ENCODE measurements around the gene RARB. TPM values are rescaled to one million over a fixed set of nuclear protein-coding genes. Genes with fewer than 3 reads are reported as not detected.
A peak's percentile ranks its signal among the peaks of the same experiment; 100 is the strongest.

RARB gene
- total and polyA plus RNA-seq, 2 experiments from 2014 or later, result 0.14 to 0.42 TPM

DNA sequence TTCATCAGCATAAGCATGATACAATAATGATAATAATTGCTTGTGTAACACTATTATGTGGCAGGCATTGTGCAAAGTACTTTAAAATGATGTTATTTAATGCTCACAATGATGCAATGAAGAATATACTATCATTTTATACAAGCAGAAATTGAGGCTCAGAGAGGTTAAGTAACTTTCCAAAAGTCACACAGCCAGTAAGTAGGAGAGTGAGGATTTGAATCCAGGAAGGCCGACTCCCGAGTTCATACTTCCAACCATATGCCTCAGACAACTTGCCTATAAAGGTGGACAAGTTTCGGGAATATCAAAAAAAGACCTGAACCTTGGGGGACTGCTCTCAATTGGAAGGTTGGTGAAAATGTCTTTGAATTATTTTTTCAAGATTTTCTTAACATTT lies 19.9 kb downstream of the RARB start (continued):
- TF ChIP-seq, protein P1, sequence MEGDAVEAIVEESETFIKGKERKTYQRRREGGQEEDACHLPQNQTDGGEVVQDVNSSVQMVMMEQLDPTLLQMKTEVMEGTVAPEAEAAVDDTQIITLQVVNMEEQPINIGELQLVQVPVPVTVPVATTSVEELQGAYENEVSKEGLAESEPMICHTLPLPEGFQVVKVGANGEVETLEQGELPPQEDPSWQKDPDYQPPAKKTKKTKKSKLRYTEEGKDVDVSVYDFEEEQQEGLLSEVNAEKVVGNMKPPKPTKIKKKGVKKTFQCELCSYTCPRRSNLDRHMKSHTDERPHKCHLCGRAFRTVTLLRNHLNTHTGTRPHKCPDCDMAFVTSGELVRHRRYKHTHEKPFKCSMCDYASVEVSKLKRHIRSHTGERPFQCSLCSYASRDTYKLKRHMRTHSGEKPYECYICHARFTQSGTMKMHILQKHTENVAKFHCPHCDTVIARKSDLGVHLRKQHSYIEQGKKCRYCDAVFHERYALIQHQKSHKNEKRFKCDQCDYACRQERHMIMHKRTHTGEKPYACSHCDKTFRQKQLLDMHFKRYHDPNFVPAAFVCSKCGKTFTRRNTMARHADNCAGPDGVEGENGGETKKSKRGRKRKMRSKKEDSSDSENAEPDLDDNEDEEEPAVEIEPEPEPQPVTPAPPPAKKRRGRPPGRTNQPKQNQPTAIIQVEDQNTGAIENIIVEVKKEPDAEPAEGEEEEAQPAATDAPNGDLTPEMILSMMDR (conservative IDR thresholded peaks at IDR 0.05; ENCODE audit: low read depth in 2 of 2), result no peak
- TF ChIP-seq POLR2AphosphoS5 (IDR thresholded peaks at IDR 0.05; ENCODE audit: low read depth), result no peak
- TF ChIP-seq CREB1 (CRISPR knock-in tag; IDR thresholded peaks at IDR 0.05; ENCODE audit: low read depth), result no peak

DNA sequence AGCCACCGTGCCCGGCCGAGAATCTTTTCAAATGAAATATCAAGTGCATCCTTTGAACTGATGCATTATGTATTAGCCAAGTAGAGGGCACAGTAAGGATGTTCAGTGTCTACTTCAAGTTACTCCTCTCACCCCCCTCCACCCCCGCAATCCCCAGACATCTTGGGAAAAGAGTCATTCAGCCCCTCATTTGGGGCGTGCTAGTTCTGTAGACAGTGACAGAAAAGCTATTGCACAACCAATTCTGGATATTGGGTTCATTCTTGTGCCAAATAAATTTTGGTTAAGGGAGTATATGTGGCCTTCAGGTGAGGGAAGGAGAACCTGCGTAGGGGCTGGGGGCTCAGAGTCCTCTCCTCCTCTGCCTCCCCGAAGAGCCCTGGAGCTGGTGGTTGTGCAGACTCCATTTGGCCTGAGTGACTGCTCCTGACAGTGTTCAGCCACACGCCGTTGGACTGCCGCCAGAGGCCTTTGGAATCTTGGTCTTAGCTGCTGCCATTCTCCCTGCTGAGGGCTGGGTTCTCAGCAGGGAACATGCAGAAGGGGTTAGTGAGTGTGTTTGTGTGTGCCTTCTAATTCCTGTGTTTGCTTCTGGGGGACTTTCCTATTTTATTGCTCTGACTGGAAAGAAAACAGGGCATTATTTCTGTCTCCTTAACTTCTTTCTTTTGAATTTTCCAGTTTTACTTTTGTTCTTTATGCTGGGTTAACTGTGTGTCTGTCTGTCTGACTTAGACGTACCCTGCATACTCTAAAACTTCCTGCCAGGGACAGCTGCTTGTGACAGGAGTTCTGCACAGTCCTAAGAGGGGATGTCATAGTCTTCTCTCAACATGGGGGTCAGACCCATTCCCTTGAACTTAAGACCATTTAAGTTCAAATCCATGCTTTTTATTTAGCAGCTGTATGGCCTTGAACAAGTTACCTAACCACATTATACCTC lies 21.0 kb downstream of the RARB start:
- H2AFZ ChIP-seq, result peak overlapping the region; percentile 38; the same call in 1 of the 2 replicates
- TF ChIP-seq ZNF462 (CRISPR knock-in tag; IDR thresholded peaks at IDR 0.05) (no peak), CREB1 (CRISPR knock-in tag; IDR thresholded peaks at IDR 0.05; ENCODE audit: low read depth) (no peak), EZH2 (IDR thresholded peaks at IDR 0.05; ENCODE audit: low read depth, unreplicated experiment) (no peak), EZH2phosphoT487 (IDR thresholded peaks at IDR 0.05; ENCODE audit: unreplicated experiment) (no peak), STAT1 (IDR thresholded peaks at IDR 0.05; ENCODE audit: unreplicated experiment) (no peak), ZNF331 (CRISPR knock-in tag; IDR thresholded peaks at IDR 0.05; ENCODE audit: low read depth) (no peak), POLR2AphosphoS5 (IDR thresholded peaks at IDR 0.05; ENCODE audit: low read depth) (no peak), JUNB (IDR thresholded peaks at IDR 0.05; ENCODE audit: unreplicated experiment) (no peak), NANOG (IDR thresholded peaks at IDR 0.05; ENCODE audit: borderline replicate concordance) (no peak), ZNF114 (CRISPR knock-in tag; IDR thresholded peaks at IDR 0.05) (no peak)
- TF ChIP-seq, protein P2, sequence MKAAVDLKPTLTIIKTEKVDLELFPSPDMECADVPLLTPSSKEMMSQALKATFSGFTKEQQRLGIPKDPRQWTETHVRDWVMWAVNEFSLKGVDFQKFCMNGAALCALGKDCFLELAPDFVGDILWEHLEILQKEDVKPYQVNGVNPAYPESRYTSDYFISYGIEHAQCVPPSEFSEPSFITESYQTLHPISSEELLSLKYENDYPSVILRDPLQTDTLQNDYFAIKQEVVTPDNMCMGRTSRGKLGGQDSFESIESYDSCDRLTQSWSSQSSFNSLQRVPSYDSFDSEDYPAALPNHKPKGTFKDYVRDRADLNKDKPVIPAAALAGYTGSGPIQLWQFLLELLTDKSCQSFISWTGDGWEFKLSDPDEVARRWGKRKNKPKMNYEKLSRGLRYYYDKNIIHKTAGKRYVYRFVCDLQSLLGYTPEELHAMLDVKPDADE (IDR thresholded peaks at IDR 0.05), result no peak
- TF ChIP-seq, protein P1 (conservative IDR thresholded peaks at IDR 0.05; ENCODE audit: low read depth in 2 of 2), result no peak

More for the DNA sequence above, 21.0 kb downstream of the RARB start:
- no peak for DNase-seq (ENCODE audit: low spot score)
- no peak overlapping the region for H3K4me3 ChIP-seq
- H3K36me3 Mint-ChIP-seq (ENCODE audit: low read depth), result no peaks in the 10 kb centered on the region
- H3K9me2 ChIP-seq (ENCODE audit: insufficient read depth), result no peaks in the 10 kb centered on the region
- no peak overlapping the region for H3K27ac Mint-ChIP-seq
- no peaks in the 10 kb centered on the region for H3K27me3 ChIP-seq (ENCODE audit: insufficient read depth)
- peaks cover 15% of the 10 kb centered on the region for H3K4me1 ChIP-seq (ENCODE audit: insufficient read depth)
- no peaks in the 10 kb centered on the region for H3K79me2 ChIP-seq (replicated peaks; ENCODE audit: insufficient read depth)
- no peaks in the 10 kb centered on the region for H3K36me3 ChIP-seq (ENCODE audit: insufficient read depth)
- peak; percentile 87 for ATAC-seq
- peaks cover 12% of the 10 kb centered on the region for H3K27me3 Mint-ChIP-seq (ENCODE audit: insufficient read depth, low read depth, poor library complexity)
- H3K4me1 Mint-ChIP-seq, result peaks cover 11% of the 10 kb centered on the region
- no peaks in the 10 kb centered on the region for H4K20me1 ChIP-seq (replicated peaks; ENCODE audit: insufficient read depth)
- no peak overlapping the region for H3K4me2 ChIP-seq
- no peak overlapping the region for H3K4me3 Mint-ChIP-seq
- no peaks in the 10 kb centered on the region for H3F3A ChIP-seq (replicated peaks; ENCODE audit: low read depth)
- no peak overlapping the region for H3K27ac ChIP-seq (ENCODE audit: low read depth)
- no peaks in the 10 kb centered on the region; the same call in 2 of the 3 replicates for H3K9me3 Mint-ChIP-seq

Data from GM23338 (cell line).